IPS-18a (cell line): ENCODE results near the gene SPATA17.
A peak's percentile ranks its signal among the peaks of the same experiment; 100 is the strongest.
"Not testable (repeated sequence)": the region's sequence is repeated elsewhere in the genome, so short reads cannot be mapped to it uniquely, and the experiment has no call there.

Experiments used
- H3K27ac ChIP-seq: one replicate; pipeline ENCODE4 v1.5.1; 2013; ENCODE audit warnings: low read length
- H3K27me3 ChIP-seq: one replicate; pipeline ENCODE4 v1.6.1; 2013; ENCODE audit warnings: mild to moderate bottlenecking, low read length; ENCODE audit not compliant: control insufficient read depth, insufficient read depth
- H3K36me3 ChIP-seq: one replicate; pipeline ENCODE4 v1.6.1; 2013; ENCODE audit warnings: low read depth, low read length; ENCODE audit not compliant: control insufficient read depth
- H3K4me1 ChIP-seq: one replicate; pipeline ENCODE4 v1.6.1; 2013; ENCODE audit warnings: low read depth, low read length; ENCODE audit not compliant: control insufficient read depth
- H3K4me3 ChIP-seq: one replicate; pipeline ENCODE4 v1.5.1; 2013; ENCODE audit warnings: low read length
- H3K9ac ChIP-seq: one replicate; pipeline ENCODE4 v1.6.1; 2013; ENCODE audit warnings: mild to moderate bottlenecking, low read length, moderate library complexity
- H3K9me3 ChIP-seq: one replicate; pipeline ENCODE4 v1.6.1; 2013; ENCODE audit warnings: low read depth, low read length; ENCODE audit not compliant: control insufficient read depth

The SPATA17 gene

GRCh38 chr1:217630711-217631591 lies at the start of gene SPATA17, which contains the start of gene GPATCH2:
SPATA17 (plus strand) TSS chr1:217631344; CDS start chr1:217631379, 35 bp downstream.
GPATCH2 (minus strand) TSS chr1:217631090; CDS start chr1:217630971, 119 bp downstream.
- Histone ChIP-seq H3K9me3 (no peaks in the 10 kb centered on the region), H3K4me3 (peak within 1 kb of the TSS; percentile 72), H3K9ac (peak within 1 kb of the TSS; percentile 98), H3K4me1 (no peaks in the 10 kb centered on the region), H3K27ac (peak within 1 kb of the TSS; percentile 97), H3K36me3 (no peaks in the 10 kb centered on the region), H3K27me3 (no peaks in the 10 kb centered on the region)

- H3K27ac ChIP-seq, H3K4me3 ChIP-seq, H3K27me3 ChIP-seq, H3K36me3 ChIP-seq, H3K9me3 ChIP-seq, H3K9ac ChIP-seq, H3K4me1 ChIP-seq: not testable (repeated sequence)
Observed at GRCh38 chr1:217584286-217584811, 46.8 kb upstream of the SPATA17 start.

- H3K4me1 ChIP-seq = no peaks in the 10 kb centered on the region
- H3K4me3 ChIP-seq = no peak overlapping the region
- H3K27ac ChIP-seq = no peak overlapping the region
- H3K9me3 ChIP-seq = no peaks in the 10 kb centered on the region
- H3K27me3 ChIP-seq = no peaks in the 10 kb centered on the region
- H3K36me3 ChIP-seq = no peaks in the 10 kb centered on the region
- H3K9ac ChIP-seq = no peak overlapping the region
Observed at GRCh38 chr1:217585577-217585976, 45.6 kb upstream of the SPATA17 start.

GRCh38 chr1:217586586-217586985 lies 44.6 kb upstream of the SPATA17 start:
- Histone ChIP-seq H3K9ac (no peak overlapping the region), H3K4me1 (no peaks in the 10 kb centered on the region), H3K27ac (no peak overlapping the region), H3K36me3 (no peaks in the 10 kb centered on the region), H3K9me3 (no peaks in the 10 kb centered on the region), H3K27me3 (no peaks in the 10 kb centered on the region), H3K4me3 (no peak overlapping the region)

- no peaks in the 10 kb centered on the region for H3K4me1 ChIP-seq
- no peaks in the 10 kb centered on the region for H3K27me3 ChIP-seq
- no peak overlapping the region for H3K9ac ChIP-seq
- no peak overlapping the region for H3K27ac ChIP-seq
- H3K4me3 ChIP-seq = no peak overlapping the region
- H3K36me3 ChIP-seq = no peaks in the 10 kb centered on the region
- no peaks in the 10 kb centered on the region for H3K9me3 ChIP-seq
Observed at GRCh38 chr1:217590598-217590997, 40.5 kb upstream of the SPATA17 start.

GRCh38 chr1:217599154-217599553 lies 32.0 kb upstream of the SPATA17 start:
- Histone ChIP-seq H3K27ac (no peak overlapping the region), H3K27me3 (no peaks in the 10 kb centered on the region), H3K4me1 (no peaks in the 10 kb centered on the region), H3K9me3 (no peaks in the 10 kb centered on the region), H3K36me3 (no peaks in the 10 kb centered on the region), H3K9ac (no peak overlapping the region), H3K4me3 (no peak overlapping the region)

- Histone ChIP-seq H3K4me3 (no peak overlapping the region), H3K4me1 (no peaks in the 10 kb centered on the region), H3K9ac (no peak overlapping the region), H3K36me3 (peaks cover 2% of the 10 kb centered on the region), H3K9me3 (no peaks in the 10 kb centered on the region), H3K27ac (no peak overlapping the region), H3K27me3 (no peaks in the 10 kb centered on the region)
Observed at GRCh38 chr1:217602380-217602779, 28.8 kb upstream of the SPATA17 start.

GRCh38 chr1:217605390-217605789 lies 25.8 kb upstream of the SPATA17 start:
- H3K9me3 ChIP-seq = no peaks in the 10 kb centered on the region
- H3K9ac ChIP-seq = no peak overlapping the region
- H3K27me3 ChIP-seq = no peaks in the 10 kb centered on the region
- H3K36me3 ChIP-seq = peaks cover 12% of the 10 kb centered on the region
- no peak overlapping the region for H3K4me3 ChIP-seq
- H3K27ac ChIP-seq = no peak overlapping the region
- H3K4me1 ChIP-seq = no peaks in the 10 kb centered on the region

- no peak overlapping the region for H3K4me3 ChIP-seq
- H3K27me3 ChIP-seq = no peaks in the 10 kb centered on the region
- no peak overlapping the region for H3K9ac ChIP-seq
- H3K9me3 ChIP-seq = no peaks in the 10 kb centered on the region
- H3K36me3 ChIP-seq = peaks cover 13% of the 10 kb centered on the region
- H3K4me1 ChIP-seq = no peaks in the 10 kb centered on the region
- H3K27ac ChIP-seq = no peak overlapping the region
Observed at GRCh38 chr1:217614200-217614712, 16.9 kb upstream of the SPATA17 start.

- Histone ChIP-seq H3K9ac (no peak overlapping the region), H3K4me3 (no peak overlapping the region), H3K4me1 (peaks cover 13% of the 10 kb centered on the region), H3K27ac (no peak overlapping the region), H3K9me3 (no peaks in the 10 kb centered on the region), H3K27me3 (no peaks in the 10 kb centered on the region), H3K36me3 (peaks cover 7% of the 10 kb centered on the region)
Observed at GRCh38 chr1:217617126-217617525, 14.0 kb upstream of the SPATA17 start.

- no peaks in the 10 kb centered on the region for H3K9me3 ChIP-seq
- no peak overlapping the region for H3K9ac ChIP-seq
- H3K4me1 ChIP-seq = peaks cover 13% of the 10 kb centered on the region
- H3K27ac ChIP-seq = no peak overlapping the region
- no peaks in the 10 kb centered on the region for H3K27me3 ChIP-seq
- H3K4me3 ChIP-seq = no peak overlapping the region
- peaks cover 7% of the 10 kb centered on the region for H3K36me3 ChIP-seq
Observed at GRCh38 chr1:217620814-217621213, 10.3 kb upstream of the SPATA17 start.
